Cerebellar cortex (tissue), 1 donor: ENCODE results near the gene SERPINA4.

Source experiments
- DNase-seq: peaks from one replicate; pipeline ENCODE4 v3.0.0-alpha.2; 2015; ENCODE audit warnings: low spot score

The SERPINA4 gene

GRCh38 chr14:94560751-94561655, at the start of gene SERPINA4:
Gene SERPINA4, plus strand, starts transcription at chr14:94561442. Its CDS starts 2,041 bp downstream, at chr14:94563483.
- no peak for DNase-seq

GRCh38 chr14:94514351-94514750, 46.9 kb upstream of the SERPINA4 start:
- no peak for DNase-seq

GRCh38 chr14:94515426-94515825, 45.8 kb upstream of the SERPINA4 start:
- no peak for DNase-seq

GRCh38 chr14:94515856-94516255, 45.4 kb upstream of the SERPINA4 start:
- no peak for DNase-seq

- DNase-seq: no peak
Measured at GRCh38 chr14:94517248-94517640, 44.0 kb upstream of the SERPINA4 start.

GRCh38 chr14:94517641-94518257, 43.5 kb upstream of the SERPINA4 start:
- no peak for DNase-seq

- no peak for DNase-seq
Measured at GRCh38 chr14:94521375-94522114, 39.7 kb upstream of the SERPINA4 start.

- no peak for DNase-seq
Measured at GRCh38 chr14:94522115-94522724, 39.0 kb upstream of the SERPINA4 start.

- no peak for DNase-seq
Measured at GRCh38 chr14:94523265-94523664, 38.0 kb upstream of the SERPINA4 start.

- no peak for DNase-seq
Measured at GRCh38 chr14:94524093-94524492, 37.1 kb upstream of the SERPINA4 start.

GRCh38 chr14:94531187-94531586, 30.1 kb upstream of the SERPINA4 start:
- DNase-seq: no peak

GRCh38 chr14:94532447-94532846, 28.8 kb upstream of the SERPINA4 start:
- no peak for DNase-seq

- DNase-seq: no peak
Measured at GRCh38 chr14:94535506-94535905, 25.7 kb upstream of the SERPINA4 start.

- no peak for DNase-seq
Measured at GRCh38 chr14:94536836-94537235, 24.4 kb upstream of the SERPINA4 start.

GRCh38 chr14:94538070-94538740, 23.0 kb upstream of the SERPINA4 start:
- no peak for DNase-seq

- DNase-seq: no peak
Measured at GRCh38 chr14:94539181-94539580, 22.1 kb upstream of the SERPINA4 start.

- no peak for DNase-seq
Measured at GRCh38 chr14:94540031-94540794, 21.0 kb upstream of the SERPINA4 start.

GRCh38 chr14:94541234-94541975, 19.8 kb upstream of the SERPINA4 start:
- DNase-seq: no peak

- DNase-seq: no peak
Measured at GRCh38 chr14:94542111-94542810, 19.0 kb upstream of the SERPINA4 start.
